ENCODE results near the gene RBMXL2.

Gene RBMXL2

DNA sequence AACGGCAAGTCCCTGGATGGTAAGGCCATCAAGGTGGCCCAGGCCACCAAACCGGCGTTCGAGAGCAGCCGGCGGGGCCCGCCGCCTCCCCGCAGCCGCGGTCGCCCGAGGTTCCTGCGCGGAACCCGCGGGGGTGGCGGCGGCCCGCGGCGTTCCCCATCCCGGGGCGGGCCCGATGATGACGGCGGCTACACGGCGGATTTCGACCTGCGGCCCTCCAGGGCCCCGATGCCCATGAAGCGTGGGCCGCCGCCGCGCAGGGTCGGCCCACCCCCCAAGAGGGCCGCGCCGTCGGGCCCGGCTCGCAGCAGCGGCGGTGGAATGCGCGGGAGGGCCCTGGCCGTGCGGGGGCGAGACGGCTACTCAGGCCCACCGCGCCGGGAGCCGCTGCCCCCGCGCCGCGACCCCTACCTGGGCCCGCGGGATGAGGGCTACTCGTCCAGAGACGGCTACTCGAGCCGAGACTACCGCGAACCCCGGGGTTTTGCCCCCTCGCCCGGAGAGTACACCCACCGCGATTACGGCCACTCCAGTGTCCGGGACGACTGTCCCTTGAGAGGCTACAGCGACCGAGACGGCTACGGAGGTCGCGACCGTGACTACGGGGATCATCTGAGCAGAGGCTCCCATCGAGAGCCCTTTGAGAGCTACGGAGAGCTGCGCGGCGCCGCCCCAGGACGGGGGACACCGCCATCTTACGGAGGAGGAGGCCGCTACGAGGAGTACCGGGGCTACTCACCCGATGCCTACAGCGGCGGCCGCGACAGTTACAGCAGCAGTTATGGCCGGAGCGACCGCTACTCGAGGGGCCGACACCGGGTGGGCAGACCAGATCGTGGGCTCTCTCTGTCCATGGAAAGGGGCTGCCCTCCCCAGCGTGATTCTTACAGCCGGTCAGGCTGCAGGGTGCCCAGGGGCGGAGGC, 792 bp downstream of the RBMXL2 start:
- H2BK12ac ChIP-seq (ENCODE audit: low read length): no peak overlapping the region
- no CpG with 5 or more reads among the region's 111 CpGs for WGBS (ENCODE audit: extremely low coverage, insufficient coverage, insufficient read length)
- no peak overlapping the region for H3K9ac ChIP-seq (ENCODE audit: low read length)
- H3K79me1 ChIP-seq (ENCODE audit: low read length): no peaks in the 10 kb centered on the region
- H3K27me3 ChIP-seq (ENCODE audit: insufficient read depth, low read length): no peaks in the 10 kb centered on the region
- H3K27ac ChIP-seq (ENCODE audit: low read depth, low read length): no peak overlapping the region
- H3K4me3 ChIP-seq (ENCODE audit: low read depth, low read length): no peak overlapping the region
- peaks cover 3% of the 10 kb centered on the region for H3K9me3 ChIP-seq (ENCODE audit: insufficient read depth, low read depth, low read length)
- H3K4me1 ChIP-seq (ENCODE audit: control insufficient read depth in 1 of 2, insufficient read depth in 2 of 2, low read length in 2 of 2): no peaks in the 10 kb centered on the region
- H3K14ac ChIP-seq (ENCODE audit: low read length): no peak overlapping the region
- H2BK5ac ChIP-seq (ENCODE audit: low read depth, low read length, poor library complexity): no peak overlapping the region
- no peak for DNase-seq
- H3K4me2 ChIP-seq (ENCODE audit: low read length): no peak overlapping the region
- H4K12ac ChIP-seq (ENCODE audit: low read depth, low read length): no peak overlapping the region
- no peaks in the 10 kb centered on the region for H3K79me2 ChIP-seq (ENCODE audit: control insufficient read depth, insufficient read depth, low read length, poor library complexity)
- no peak overlapping the region for H3K23ac ChIP-seq (ENCODE audit: low read length)
- H2BK120ac ChIP-seq (ENCODE audit: insufficient read depth, low read length, poor library complexity): no peak overlapping the region
- no peak overlapping the region for H3K4ac ChIP-seq (ENCODE audit: low read depth, low read length)
- no peak overlapping the region for H4K91ac ChIP-seq (ENCODE audit: low read depth, low read length)
- H4K8ac ChIP-seq (ENCODE audit: low read depth, low read length): no peak overlapping the region
- H2AFZ ChIP-seq (ENCODE audit: insufficient read depth, low read length, poor library complexity): no peak overlapping the region
- H3K36me3 ChIP-seq (ENCODE audit: control insufficient read depth in 1 of 2, insufficient read depth in 2 of 2, low read length in 2 of 2): no peaks in the 10 kb centered on the region
- H3K18ac ChIP-seq (ENCODE audit: low read length): no peak overlapping the region
- no peak overlapping the region for H2AK5ac ChIP-seq (ENCODE audit: low read length)

DNA sequence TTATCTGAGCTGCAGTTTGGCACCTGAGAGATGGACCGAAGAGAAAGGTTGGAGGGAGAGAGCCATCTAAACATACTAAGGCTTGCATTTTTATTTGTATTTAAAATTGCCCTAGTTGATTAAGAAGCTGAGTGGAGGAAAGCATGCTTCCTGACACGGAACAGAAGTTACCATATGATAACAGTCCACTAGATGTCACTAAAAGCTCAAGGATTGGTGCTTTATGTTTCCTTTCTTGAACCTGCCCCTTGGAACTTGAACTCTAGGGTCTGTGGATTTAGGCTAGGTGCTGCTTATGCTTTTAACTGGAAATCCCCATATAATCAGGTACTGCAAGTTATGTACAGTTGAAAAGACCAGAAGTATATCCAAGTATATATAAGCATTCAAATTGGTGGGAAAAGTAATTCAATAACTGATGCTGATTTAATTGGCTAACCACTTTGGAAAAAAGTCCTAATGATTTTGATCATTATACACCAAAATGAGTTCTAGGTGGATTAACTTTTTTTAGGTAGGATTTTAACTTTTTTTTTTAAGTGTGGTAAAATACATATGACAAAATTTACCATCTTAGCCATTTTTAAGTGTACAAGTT, 9.5 kb downstream of the RBMXL2 start:
- Histone ChIP-seq H3K23ac (ENCODE audit: low read length) (no peak overlapping the region), H2AFZ (ENCODE audit: insufficient read depth, low read length, poor library complexity) (no peak overlapping the region), H2BK12ac (ENCODE audit: low read length) (no peak overlapping the region), H3K14ac (ENCODE audit: low read length) (no peak overlapping the region), H3K4me2 (ENCODE audit: low read length) (no peak overlapping the region), H3K18ac (ENCODE audit: low read length) (no peak overlapping the region), H4K8ac (ENCODE audit: low read depth, low read length) (no peak overlapping the region), H3K27ac (ENCODE audit: low read depth, low read length) (no peak overlapping the region), H4K12ac (ENCODE audit: low read depth, low read length) (no peak overlapping the region), H3K9ac (ENCODE audit: low read length) (no peak overlapping the region), H3K4ac (ENCODE audit: low read depth, low read length) (no peak overlapping the region), H3K27me3 (ENCODE audit: insufficient read depth, low read length) (no peaks in the 10 kb centered on the region), H3K79me1 (ENCODE audit: low read length) (no peaks in the 10 kb centered on the region), H3K79me2 (ENCODE audit: control insufficient read depth, insufficient read depth, low read length, poor library complexity) (no peaks in the 10 kb centered on the region), H2BK120ac (ENCODE audit: insufficient read depth, low read length, poor library complexity) (no peak overlapping the region), H3K4me1 (ENCODE audit: control insufficient read depth in 1 of 2, insufficient read depth in 2 of 2, low read length in 2 of 2) (no peaks in the 10 kb centered on the region), H3K36me3 (ENCODE audit: control insufficient read depth in 1 of 2, insufficient read depth in 2 of 2, low read length in 2 of 2) (no peaks in the 10 kb centered on the region), H3K9me3 (ENCODE audit: insufficient read depth, low read depth, low read length) (no peaks in the 10 kb centered on the region), H3K4me3 (ENCODE audit: low read depth, low read length) (no peak overlapping the region), H4K91ac (ENCODE audit: low read depth, low read length) (no peak overlapping the region), H2BK5ac (ENCODE audit: low read depth, low read length, poor library complexity) (no peak overlapping the region), H2AK5ac (ENCODE audit: low read length) (no peak overlapping the region)
- no CpG with 5 or more reads among the region's 2 CpGs for WGBS (ENCODE audit: extremely low coverage, insufficient coverage, insufficient read length)
- peak in 1 of 2 donors; percentile 84 for DNase-seq

DNA sequence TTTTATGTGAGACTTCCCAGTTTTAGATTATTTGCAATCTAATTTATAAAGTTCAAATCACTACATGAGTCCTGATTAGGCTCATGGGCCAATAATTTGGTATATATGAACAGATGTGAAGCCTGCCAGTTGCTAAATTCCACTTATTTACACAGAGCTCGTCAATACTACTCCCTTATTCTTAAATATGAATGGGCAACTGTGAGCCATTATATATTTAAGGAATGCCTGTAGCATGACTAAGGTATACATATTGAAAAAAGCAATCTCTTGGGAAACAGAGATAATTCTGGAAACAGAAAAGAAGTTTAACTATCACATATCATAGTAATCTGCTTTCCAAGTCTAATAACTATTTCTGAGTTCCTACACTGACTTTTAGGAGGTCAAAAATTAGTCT, 27.0 kb downstream of the RBMXL2 start:
- no peak overlapping the region for H2AK5ac ChIP-seq (ENCODE audit: low read length)
- no peak overlapping the region for H3K4ac ChIP-seq (ENCODE audit: low read depth, low read length)
- no peak overlapping the region for H2AFZ ChIP-seq (ENCODE audit: insufficient read depth, low read length, poor library complexity)
- no peak overlapping the region for H3K23ac ChIP-seq (ENCODE audit: low read length)
- H3K27ac ChIP-seq (ENCODE audit: low read depth, low read length): no peak overlapping the region
- H4K91ac ChIP-seq (ENCODE audit: low read depth, low read length): no peak overlapping the region
- no peak overlapping the region for H3K18ac ChIP-seq (ENCODE audit: low read length)
- no peak overlapping the region for H2BK120ac ChIP-seq (ENCODE audit: insufficient read depth, low read length, poor library complexity)
- peak in 1 of 2 donors; percentile 3 for DNase-seq
- H3K79me2 ChIP-seq (ENCODE audit: control insufficient read depth, insufficient read depth, low read length, poor library complexity): no peaks in the 10 kb centered on the region
- no peaks in the 10 kb centered on the region for H3K9me3 ChIP-seq (ENCODE audit: insufficient read depth, low read depth, low read length)
- no peak overlapping the region for H4K12ac ChIP-seq (ENCODE audit: low read depth, low read length)
- H3K4me1 ChIP-seq (ENCODE audit: control insufficient read depth in 1 of 2, insufficient read depth in 2 of 2, low read length in 2 of 2): no peaks in the 10 kb centered on the region
- H3K27me3 ChIP-seq (ENCODE audit: insufficient read depth, low read length): no peaks in the 10 kb centered on the region
- no peak overlapping the region for H3K14ac ChIP-seq (ENCODE audit: low read length)
- no CpG with 5 or more reads among the region's 1 CpG for WGBS (ENCODE audit: extremely low coverage, insufficient coverage, insufficient read length)
- no peak overlapping the region for H3K4me3 ChIP-seq (ENCODE audit: low read depth, low read length)
- H3K4me2 ChIP-seq (ENCODE audit: low read length): no peak overlapping the region
- H3K9ac ChIP-seq (ENCODE audit: low read length): no peak overlapping the region
- no peaks in the 10 kb centered on the region for H3K79me1 ChIP-seq (ENCODE audit: low read length)
- no peak overlapping the region for H2BK12ac ChIP-seq (ENCODE audit: low read length)
- H4K8ac ChIP-seq (ENCODE audit: low read depth, low read length): no peak overlapping the region
- H2BK5ac ChIP-seq (ENCODE audit: low read depth, low read length, poor library complexity): no peak overlapping the region
- no peaks in the 10 kb centered on the region for H3K36me3 ChIP-seq (ENCODE audit: control insufficient read depth in 1 of 2, insufficient read depth in 2 of 2, low read length in 2 of 2)

DNA sequence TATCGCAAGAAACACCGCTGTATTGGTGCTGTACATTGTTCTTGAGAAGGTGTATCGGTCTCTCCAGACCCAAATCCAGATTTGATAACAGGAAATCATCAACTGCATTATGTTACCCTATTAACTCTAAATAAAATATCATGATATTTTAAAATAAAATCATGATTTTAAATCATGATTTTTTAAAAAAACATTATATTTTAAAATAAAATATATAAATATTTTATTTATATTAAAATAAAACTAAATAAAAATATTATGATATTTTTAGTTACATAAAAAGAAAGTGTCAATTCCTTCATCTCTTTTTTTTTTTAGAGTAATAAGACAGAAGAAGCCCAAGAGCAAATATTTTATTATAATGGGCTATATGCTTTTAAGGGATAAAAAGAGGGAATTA, 27.6 kb downstream of the RBMXL2 start:
- Histone ChIP-seq H4K8ac (ENCODE audit: low read depth, low read length) (no peak overlapping the region), H4K91ac (ENCODE audit: low read depth, low read length) (no peak overlapping the region), H3K79me1 (ENCODE audit: low read length) (no peaks in the 10 kb centered on the region), H4K12ac (ENCODE audit: low read depth, low read length) (no peak overlapping the region), H2BK12ac (ENCODE audit: low read length) (no peak overlapping the region), H2AFZ (ENCODE audit: insufficient read depth, low read length, poor library complexity) (no peak overlapping the region), H3K4ac (ENCODE audit: low read depth, low read length) (no peak overlapping the region), H2BK120ac (ENCODE audit: insufficient read depth, low read length, poor library complexity) (no peak overlapping the region), H3K4me1 (ENCODE audit: control insufficient read depth in 1 of 2, insufficient read depth in 2 of 2, low read length in 2 of 2) (no peaks in the 10 kb centered on the region), H3K9ac (ENCODE audit: low read length) (no peak overlapping the region), H3K18ac (ENCODE audit: low read length) (no peak overlapping the region), H3K9me3 (ENCODE audit: insufficient read depth, low read depth, low read length) (no peaks in the 10 kb centered on the region), H3K14ac (ENCODE audit: low read length) (no peak overlapping the region), H3K27me3 (ENCODE audit: insufficient read depth, low read length) (no peaks in the 10 kb centered on the region), H2AK5ac (ENCODE audit: low read length) (no peak overlapping the region), H3K4me3 (ENCODE audit: low read depth, low read length) (no peak overlapping the region), H3K23ac (ENCODE audit: low read length) (no peak overlapping the region), H3K36me3 (ENCODE audit: control insufficient read depth in 1 of 2, insufficient read depth in 2 of 2, low read length in 2 of 2) (no peaks in the 10 kb centered on the region), H2BK5ac (ENCODE audit: low read depth, low read length, poor library complexity) (no peak overlapping the region), H3K4me2 (ENCODE audit: low read length) (no peak overlapping the region), H3K79me2 (ENCODE audit: control insufficient read depth, insufficient read depth, low read length, poor library complexity) (no peaks in the 10 kb centered on the region), H3K27ac (ENCODE audit: low read depth, low read length) (no peak overlapping the region)
- no peak for DNase-seq
- WGBS (ENCODE audit: extremely low coverage, insufficient coverage, insufficient read length): no CpG with 5 or more reads among the region's 3 CpGs
